ENCODE data around the gene GALNT4. TPM values are rescaled to one million over a fixed set of nuclear protein-coding genes. Genes with fewer than 3 reads are reported as not detected.

GALNT4 gene
- total RNA-seq, 2 donors from 2014 or later = 37.2 to 54.4 TPM

DNA sequence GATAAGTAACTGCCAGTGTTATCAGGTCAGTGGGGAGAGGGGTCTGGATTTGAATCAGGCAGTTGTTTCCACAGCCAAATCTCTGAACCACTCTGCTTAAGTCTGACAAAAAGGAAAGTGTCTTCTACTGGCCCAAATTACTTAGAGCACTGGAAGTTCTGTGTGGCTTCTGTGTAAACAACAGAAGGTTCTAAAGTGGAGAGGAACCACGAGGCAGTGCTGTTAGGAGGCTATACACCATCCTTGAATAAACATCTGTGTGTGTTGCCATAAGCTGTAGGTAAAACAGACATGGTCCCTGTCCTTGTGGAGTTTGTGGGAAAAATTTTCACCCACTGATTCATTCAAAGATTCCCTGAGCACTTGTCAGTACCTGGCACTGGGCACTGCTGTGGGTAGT lies 50.0 kb downstream of the GALNT4 start:
- no peaks in the 10 kb centered on the region for H3K4me1 ChIP-seq
- TF ChIP-seq, protein P1, sequence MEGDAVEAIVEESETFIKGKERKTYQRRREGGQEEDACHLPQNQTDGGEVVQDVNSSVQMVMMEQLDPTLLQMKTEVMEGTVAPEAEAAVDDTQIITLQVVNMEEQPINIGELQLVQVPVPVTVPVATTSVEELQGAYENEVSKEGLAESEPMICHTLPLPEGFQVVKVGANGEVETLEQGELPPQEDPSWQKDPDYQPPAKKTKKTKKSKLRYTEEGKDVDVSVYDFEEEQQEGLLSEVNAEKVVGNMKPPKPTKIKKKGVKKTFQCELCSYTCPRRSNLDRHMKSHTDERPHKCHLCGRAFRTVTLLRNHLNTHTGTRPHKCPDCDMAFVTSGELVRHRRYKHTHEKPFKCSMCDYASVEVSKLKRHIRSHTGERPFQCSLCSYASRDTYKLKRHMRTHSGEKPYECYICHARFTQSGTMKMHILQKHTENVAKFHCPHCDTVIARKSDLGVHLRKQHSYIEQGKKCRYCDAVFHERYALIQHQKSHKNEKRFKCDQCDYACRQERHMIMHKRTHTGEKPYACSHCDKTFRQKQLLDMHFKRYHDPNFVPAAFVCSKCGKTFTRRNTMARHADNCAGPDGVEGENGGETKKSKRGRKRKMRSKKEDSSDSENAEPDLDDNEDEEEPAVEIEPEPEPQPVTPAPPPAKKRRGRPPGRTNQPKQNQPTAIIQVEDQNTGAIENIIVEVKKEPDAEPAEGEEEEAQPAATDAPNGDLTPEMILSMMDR (IDR thresholded peaks at IDR 0.05) = no peak
- no peak overlapping the region for H3K4me3 ChIP-seq
- no peak for DNase-seq
- no peak overlapping the region for H3K27ac ChIP-seq
- no peak overlapping the region for H3K9ac ChIP-seq (ENCODE audit: low read depth in 2 of 2, low read length in 2 of 2)
- H3K9me3 ChIP-seq = no peaks in the 10 kb centered on the region
- no peaks in the 10 kb centered on the region for H3K27me3 ChIP-seq
- intact Hi-C loops (cut with DNase I) = no loop called here
- no peaks in the 10 kb centered on the region for H3K36me3 ChIP-seq

Other genes starting within 250 kb of the GALNT4 start
- gene DUSP6, start 172.3 kb downstream of the GALNT4 start, total RNA-seq = 10 to 100 TPM; 53.8 to 97.6 TPM
- 10 to 100 TPM; 31.4 to 32.0 TPM for gene POC1B, start 1.3 kb upstream of the GALNT4 start, total RNA-seq
- 10 to 100 TPM; 46.9 to 59.8 TPM for gene ATP2B1, start 184.0 kb upstream of the GALNT4 start, total RNA-seq